Gastrocnemius medialis (tissue), 4 donors: ENCODE measurements around the gene NPM1. TPM values are rescaled to one million over a fixed set of nuclear protein-coding genes. Genes with fewer than 3 reads are reported as not detected.
A peak's percentile ranks its signal among the peaks of the same experiment; 100 is the strongest.

Experiments used
- ATAC-seq, 2 donors: fragments of 150-250 bp; one replicate each; pipeline ENCODE4 v1.9.1; 2016
- DNase-seq, 2 donors: peaks; one replicate each; pipeline ENCODE4 v3.0.0-alpha.2; 2019
- H3K27ac ChIP-seq, 4 donors: fragments of 200-600 bp; sonication (generic); 1 replicate in 1 of 4; 2 replicates in 3 of 4; pipeline ENCODE4 v1.5.1; 2016 to 2018; ENCODE audit warnings: mild to moderate bottlenecking in 2 of 4, moderate library complexity in 1 of 4
- H3K27me3 ChIP-seq, 3 donors: fragments of 200-600 bp; sonication (generic) in 2 of 3; 1 replicate in 1 of 3; 2 replicates in 2 of 3; pipeline versions ENCODE4 v1.5.1 to v1.6.0; 2016 to 2019; ENCODE audit warnings: mild to moderate bottlenecking in 1 of 3, moderate library complexity in 1 of 3
- H3K36me3 ChIP-seq, 2 donors: fragments of 200-600 bp; sonication (generic) in 1 of 2; one replicate each; pipeline ENCODE4 v1.5.1; 2017 to 2018
- H3K4me1 ChIP-seq, 2 donors: fragments of 200-600 bp; sonication (generic) in 1 of 2; one replicate each; pipeline ENCODE4 v1.5.1; 2016 to 2017; ENCODE audit warnings: mild to moderate bottlenecking in 2 of 2
- H3K4me3 ChIP-seq, 4 donors: fragments of 200-600 bp; sonication (generic) in 3 of 4; 1 replicate in 1 of 4; 2 replicates in 3 of 4; pipeline ENCODE4 v1.5.1; 2016 to 2019; ENCODE audit warnings: mild to moderate bottlenecking in 2 of 4
- H3K9me3 ChIP-seq, 3 donors: fragments of 200-600 bp; sonication (generic) in 2 of 3; 1 replicate in 1 of 3; 2 replicates in 2 of 3; pipeline ENCODE4 v1.5.1; 2016 to 2019
- CTCF ChIP-seq, 5 experiments: fragments of 450-650 bp in 3 of 5; fragments of 200-600 bp in 2 of 5; sonication (generic) in 2 of 5; IDR thresholded peaks in 4 of 5; conservative IDR thresholded peaks in 1 of 5; 1 replicate in 4 of 5; 2 replicates in 1 of 5; pipeline ENCODE4 v1.5.1; 2016 to 2019; ENCODE audit warnings: antibody characterized with exemption in 5 of 5, mild to moderate bottlenecking in 3 of 5, moderate library complexity in 3 of 5
- POLR2A ChIP-seq, 2 donors: fragments of 450-650 bp; IDR thresholded peaks; one replicate each; pipeline ENCODE4 v1.6.1; 2017; ENCODE audit warnings: antibody characterized with exemption in 2 of 2, mild to moderate bottlenecking in 2 of 2, moderate library complexity in 2 of 2
- in situ Hi-C, 4 donors: fragments of 200-750 bp; cut with MboI; loops; one replicate each; pipeline versions ENCODE4 v1.15.0 to v1.8.0; 2017; ENCODE audit warnings: low sequenced_read_pairs in 4 of 4
- intact Hi-C: fragments of 100-400 bp; cut with DNase I; formaldehyde crosslinking; loops from one replicate; pipeline ENCODE4 v1.15.1; 2023; ENCODE audit warnings: low total_unique reads
- total RNA-seq, 4 donors: library from RNA; depleted of rRNA; stranded (reverse); fragments of >200 nt; gene quantifications; one replicate each; pipeline versions ENCODE4 v1.1.0 to v1.2.3, GENCODE V29; 2016

NPM1 gene
- total RNA-seq, 4 donors from 2014 or later = 277 to 651 (median 413) TPM

- H3K27ac ChIP-seq = no peak overlapping the region
Observed at GRCh38 chr5:171386006-171386671, 1.5 kb upstream of the NPM1 start.

GRCh38 chr5:171386861-171387344, 746 bp upstream of the NPM1 start:
- TF ChIP-seq CTCF (IDR thresholded peaks at IDR 0.05 in 4 of 5, conservative IDR thresholded peaks at IDR 0.05 in 1 of 5) (no peak), POLR2A (IDR thresholded peaks at IDR 0.05) (no peak)

More at GRCh38 chr5:171386006-171386671, 1.5 kb upstream of the NPM1 start:
- Histone ChIP-seq H3K9me3 (no peaks in the 10 kb centered on the region), H3K4me3 (peak overlapping the region in 2 of 4 donors; percentile 75 to 94), H3K36me3 (no peaks in the 10 kb centered on the region), H3K4me1 (peaks cover 27 to 38% of the 10 kb centered on the region in 2 donors), H3K27me3 (no peaks in the 10 kb centered on the region)
- intact Hi-C loops (loop anchor here (2.0 kb wide), 2 partner anchors 65 to 621 kb away; partner anchors contain the start of gene FBXW11), in situ Hi-C loops (no loop called here)
- TF ChIP-seq POLR2A (IDR thresholded peaks at IDR 0.05) (no peak), CTCF (IDR thresholded peaks at IDR 0.05 in 4 of 5, conservative IDR thresholded peaks at IDR 0.05 in 1 of 5) (no peak)
- no peak for DNase-seq
- no peak for ATAC-seq

GRCh38 chr5:171387970-171388815, 544 bp downstream of the NPM1 start:
- in situ Hi-C loops = no loop called here
- peak; percentile 40 to 42 for ATAC-seq
- Histone ChIP-seq H3K9me3 (no peaks in the 10 kb centered on the region), H3K4me1 (peaks cover 27 to 51% of the 10 kb centered on the region in 2 donors), H3K27ac (peak overlapping the region; percentile 89 to 95 (median 92)), H3K36me3 (peaks cover 2 to 7% of the 10 kb centered on the region in 2 donors), H3K4me3 (peak overlapping the region; percentile 75 to 94 (median 85)), H3K27me3 (no peaks in the 10 kb centered on the region)
- intact Hi-C loops = loop anchor here (1.0 to 2.0 kb wide), 3 partner anchors 63 to 895 kb away; partner anchors contain the start of genes FBXW11 and UBTD2
- DNase-seq = peak; percentile 49 to 63
- TF ChIP-seq POLR2A (IDR thresholded peaks at IDR 0.05) (no peak), CTCF (IDR thresholded peaks at IDR 0.05 in 4 of 5, conservative IDR thresholded peaks at IDR 0.05 in 1 of 5) (no peak)

More at GRCh38 chr5:171386861-171387344, 746 bp upstream of the NPM1 start:
- Histone ChIP-seq H3K9me3 (no peaks in the 10 kb centered on the region), H3K4me3 (peak overlapping the region; percentile 75 to 94 (median 85)), H3K27ac (peak overlapping the region; percentile 89 to 95 (median 92)), H3K4me1 (peaks cover 27 to 46% of the 10 kb centered on the region in 2 donors), H3K27me3 (no peaks in the 10 kb centered on the region), H3K36me3 (no peaks in the 10 kb centered on the region)
- ATAC-seq (no peak), DNase-seq (no peak)
- intact Hi-C loops = loop anchor here (1.0 to 2.0 kb wide), 3 partner anchors 64 to 896 kb away; partner anchors contain the start of genes FBXW11 and UBTD2
- in situ Hi-C loops = no loop called here

- TF ChIP-seq CTCF (IDR thresholded peaks at IDR 0.05 in 4 of 5, conservative IDR thresholded peaks at IDR 0.05 in 1 of 5) (no peak), POLR2A (IDR thresholded peaks at IDR 0.05) (no peak)
- Histone ChIP-seq H3K27ac (peak overlapping the region; percentile 89 to 95 (median 92)), H3K4me1 (peaks cover 27 to 51% of the 10 kb centered on the region in 2 donors), H3K27me3 (no peaks in the 10 kb centered on the region), H3K36me3 (peaks cover 3 to 11% of the 10 kb centered on the region in 2 donors), H3K4me3 (peak overlapping the region; percentile 75 to 94 (median 85)), H3K9me3 (no peaks in the 10 kb centered on the region)
- ATAC-seq (no peak), DNase-seq (no peak)
- intact Hi-C loops (no loop called here), in situ Hi-C loops (no loop called here)
Observed at GRCh38 chr5:171388816-171389168, 1.1 kb downstream of the NPM1 start.
